H9 (cell line): ENCODE measurements around the gene CATSPERB. TPM values are rescaled to one million over a fixed set of nuclear protein-coding genes. Genes with fewer than 3 reads are reported as not detected.

ENCODE experiments used
- DNase-seq: peaks from one replicate; pipeline ENCODE4 v3.0.0-alpha.2; 2017
- H2AFZ ChIP-seq: one replicate; pipeline ENCODE4 v1.6.1; 2013; ENCODE audit warnings: mild to moderate bottlenecking, low read length, control low read depth, moderate library complexity
- H2AK5ac ChIP-seq: 2 replicates; pipeline ENCODE4 v1.6.1; 2013; ENCODE audit warnings: low read length, control low read depth, mixed read lengths; ENCODE audit not compliant: insufficient read length
- H2BK120ac ChIP-seq: one replicate; pipeline ENCODE4 v1.6.1; 2013; ENCODE audit warnings: low read depth, mild to moderate bottlenecking, low read length, control low read depth, inconsistent platforms; ENCODE audit not compliant: poor library complexity, severe bottlenecking
- H2BK12ac ChIP-seq: 2 replicates; pipeline ENCODE4 v1.6.1; 2013; ENCODE audit warnings: low read length, control low read depth, mixed read lengths, low read depth; ENCODE audit not compliant: insufficient read length
- H2BK15ac ChIP-seq: 2 replicates; pipeline ENCODE4 v1.6.1; 2013; ENCODE audit warnings: low read depth, low read length, control low read depth
- H2BK20ac ChIP-seq: one replicate; pipeline ENCODE4 v1.6.1; 2013; ENCODE audit warnings: low read depth, mild to moderate bottlenecking, low read length, control low read depth, inconsistent platforms; ENCODE audit not compliant: poor library complexity, severe bottlenecking
- H2BK5ac ChIP-seq: 2 replicates; pipeline ENCODE4 v1.6.1; 2013; ENCODE audit warnings: low read length, control low read depth, mixed read lengths; ENCODE audit not compliant: insufficient read length
- H3K14ac ChIP-seq: 2 replicates; pipeline ENCODE4 v1.6.1; 2013; ENCODE audit warnings: low read length, control low read depth; ENCODE audit not compliant: insufficient read depth
- H3K18ac ChIP-seq: 2 replicates; pipeline ENCODE4 v1.6.1; 2013; ENCODE audit warnings: low read depth, mild to moderate bottlenecking, mixed read lengths, low read length, control low read depth; ENCODE audit not compliant: insufficient read length
- H3K23ac ChIP-seq: 2 replicates; pipeline ENCODE4 v1.6.1; 2013; ENCODE audit warnings: low read length, control low read depth, mixed read lengths, low read depth; ENCODE audit not compliant: insufficient read length
- H3K23me2 ChIP-seq: 2 replicates; pipeline ENCODE4 v1.6.1; 2013; ENCODE audit warnings: low read depth, mild to moderate bottlenecking, mixed read lengths, low read length, control low read depth; ENCODE audit not compliant: insufficient read length, poor library complexity, severe bottlenecking
- H3K27ac ChIP-seq: 2 replicates; pipeline ENCODE4 v1.5.1; 2013; ENCODE audit warnings: low read length, control low read depth, mixed read lengths, low read depth; ENCODE audit not compliant: insufficient read length
- H3K27me3 ChIP-seq: 2 replicates; pipeline ENCODE4 v1.6.1; 2013; ENCODE audit warnings: low read length, control low read depth, inconsistent platforms; ENCODE audit not compliant: insufficient read depth
- H3K4ac ChIP-seq: 2 replicates; pipeline ENCODE4 v1.6.1; 2013; ENCODE audit warnings: low read depth, mild to moderate bottlenecking, control low read depth, inconsistent platforms, low read length, moderate library complexity
- H3K4me1 ChIP-seq: 2 replicates; pipeline ENCODE4 v1.6.1; 2013; ENCODE audit warnings: low read length, control low read depth, inconsistent platforms; ENCODE audit not compliant: insufficient read depth
- H3K4me2 ChIP-seq: 2 replicates; pipeline ENCODE4 v1.6.1; 2013; ENCODE audit warnings: low read length, control low read depth, mixed read lengths; ENCODE audit not compliant: insufficient read length, insufficient read depth
- H3K56ac ChIP-seq: 2 replicates; pipeline ENCODE4 v1.6.1; 2013; ENCODE audit warnings: low read depth, mild to moderate bottlenecking, mixed read lengths, low read length, control low read depth; ENCODE audit not compliant: insufficient read length
- H3K79me1 ChIP-seq: 2 replicates; pipeline ENCODE4 v1.6.1; 2013; ENCODE audit warnings: low read depth, mild to moderate bottlenecking, moderate library complexity, low read length, control low read depth, inconsistent platforms; ENCODE audit not compliant: insufficient read depth, poor library complexity, severe bottlenecking
- H3K79me2 ChIP-seq: 2 replicates; pipeline ENCODE4 v1.6.1; 2013; ENCODE audit warnings: low read length, control low read depth, inconsistent platforms; ENCODE audit not compliant: insufficient read depth
- H3K9ac ChIP-seq: 2 replicates; pipeline ENCODE4 v1.6.1; 2013; ENCODE audit warnings: low read length, control low read depth, mixed read lengths; ENCODE audit not compliant: insufficient read length; ENCODE audit errors: extremely low read depth
- H3K9me3 ChIP-seq: one replicate; pipeline ENCODE4 v1.6.1; 2013; ENCODE audit warnings: low read depth, low read length, inconsistent platforms; ENCODE audit not compliant: control insufficient read depth
- H3T11ph ChIP-seq: one replicate; pipeline ENCODE4 v1.6.1; 2013; ENCODE audit warnings: mild to moderate bottlenecking, low read length, control low read depth, inconsistent platforms
- H4K20me1 ChIP-seq: one replicate; pipeline ENCODE4 v1.6.1; 2013; ENCODE audit not compliant: control insufficient read depth, insufficient read length, insufficient read depth
- H4K5ac ChIP-seq: 2 replicates; pipeline ENCODE4 v1.6.1; 2013; ENCODE audit warnings: low read depth, mild to moderate bottlenecking, mixed read lengths, low read length, control low read depth; ENCODE audit not compliant: insufficient read length
- H4K8ac ChIP-seq: replicated peaks from 2 replicates; pipeline ENCODE4 v1.6.1; 2013; ENCODE audit warnings: low read length, control low read depth, mixed read lengths, low read depth; ENCODE audit not compliant: insufficient read length
- H4K91ac ChIP-seq: 2 replicates; pipeline ENCODE4 v1.6.1; 2013; ENCODE audit warnings: low read depth, mild to moderate bottlenecking, moderate library complexity, mixed read lengths, low read length, control low read depth; ENCODE audit not compliant: insufficient read length
- H3K27ac Mint-ChIP-seq, 3 experiments: 2 replicates in 2 of 3; 3 replicates in 1 of 3; pipeline ENCODE4 v1.8.0; 2020 to 2021; ENCODE audit warnings: mixed read lengths in 3 of 3, mild to moderate bottlenecking in 1 of 3, moderate library complexity in 1 of 3
- H3K27me3 Mint-ChIP-seq: 2 replicates; pipeline ENCODE4 v1.8.0; 2021; ENCODE audit warnings: low read depth, mild to moderate bottlenecking, moderate library complexity, mixed read lengths
- H3K36me3 Mint-ChIP-seq, 3 experiments: 2 replicates in 2 of 3; 3 replicates in 1 of 3; pipeline ENCODE4 v1.8.0; 2020 to 2021; ENCODE audit warnings: low read depth in 3 of 3, mixed read lengths in 3 of 3; ENCODE audit not compliant: insufficient read depth in 1 of 3
- H3K4me1 Mint-ChIP-seq, 2 experiments: 2 replicates each; pipeline ENCODE4 v1.8.0; 2020; ENCODE audit warnings: mixed read lengths in 2 of 2
- H3K4me3 Mint-ChIP-seq, 2 experiments: 2 replicates in 1 of 2; 3 replicates in 1 of 2; pipeline ENCODE4 v1.8.0; 2020 to 2021; ENCODE audit warnings: mild to moderate bottlenecking in 2 of 2, mixed read lengths in 2 of 2, moderate library complexity in 1 of 2
- H3K9me3 Mint-ChIP-seq, 2 experiments: 2 replicates in 1 of 2; 3 replicates in 1 of 2; pipeline ENCODE4 v1.8.0; 2020; ENCODE audit warnings: mild to moderate bottlenecking in 2 of 2, mixed read lengths in 2 of 2, moderate library complexity in 1 of 2
- WGBS: extraction: QIAGEN DNeasy Blood & Tissue Kit; methylation state at CpG from one replicate; pipeline ENCODE4 v1.1.7; 2013; ENCODE audit warnings: missing lambda C conversion rate, low lambda C conversion rate, mixed read lengths; ENCODE audit not compliant: insufficient read length; ENCODE audit errors: extremely low coverage; 5-methylcytosine and 5-hydroxymethylcytosine counted together
- total RNA-seq: library from RNA; stranded (reverse); gene quantifications from 2 replicates; pipeline ENCODE4 v1.2.1, GENCODE V29; 2021
- TF ChIP-seq, protein P1 (sequence below): fragments of 200-600 bp; sonication (generic); conservative IDR thresholded peaks from 3 replicates; pipeline ENCODE4 v1.8.0; 2021; ENCODE audit warnings: antibody characterized with exemption, mild to moderate bottlenecking

The CATSPERB gene
- total RNA-seq, 1 experiment from 2014 or later, result 0.48 TPM

DNA sequence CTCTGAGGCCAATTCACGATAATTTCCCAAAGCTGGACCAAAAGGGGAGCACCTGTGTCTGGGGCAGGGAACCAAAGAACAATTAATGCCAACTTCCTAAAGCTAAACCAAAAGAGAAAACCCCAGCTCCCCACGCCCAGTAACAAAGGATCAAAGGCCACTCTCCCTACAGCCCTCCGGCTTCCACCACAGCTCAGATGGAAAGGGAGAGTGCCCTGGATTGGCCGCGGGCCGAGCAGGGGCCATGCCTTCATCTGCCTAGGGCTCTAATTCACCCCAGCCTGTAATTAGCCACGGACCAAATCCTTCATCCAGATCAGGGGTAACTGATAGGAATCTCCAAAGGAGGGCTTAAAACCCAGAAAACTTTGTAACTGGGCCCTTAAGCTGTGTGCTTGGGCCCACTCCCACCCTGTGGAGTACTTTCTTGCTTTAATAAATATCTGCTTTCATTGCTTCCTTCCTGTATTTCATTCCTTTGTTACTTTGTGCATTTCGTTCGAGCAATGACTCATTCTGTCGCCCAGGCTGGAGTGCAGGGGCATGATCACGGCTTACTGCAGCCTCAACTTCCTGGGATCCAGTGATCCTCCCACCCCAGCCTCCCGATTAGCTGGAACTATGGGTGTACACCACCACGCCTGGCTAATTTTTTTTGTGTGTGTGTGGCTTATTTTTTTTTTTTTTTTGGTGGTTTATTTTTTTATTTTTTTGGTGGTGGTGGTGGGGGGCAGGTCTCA, 156.2 kb downstream of the CATSPERB start:
- WGBS, result no CpG with 5 or more reads among the region's 13 CpGs
- H3K27ac Mint-ChIP-seq, result no peak overlapping the region
- DNase-seq, result peak; percentile 23

More for the DNA sequence above, 156.2 kb downstream of the CATSPERB start:
- Histone ChIP-seq H3K18ac (no peak overlapping the region), H3K14ac (no peak overlapping the region), H4K8ac (no peak overlapping the region), H2AK5ac (no peak overlapping the region), H3K79me1 (no peaks in the 10 kb centered on the region), H3K23ac (no peak overlapping the region), H4K20me1 (no peaks in the 10 kb centered on the region), H2BK20ac (no peak overlapping the region), H4K91ac (no peak overlapping the region), H3K23me2 (peaks cover 5% of the 10 kb centered on the region), H3K27me3 (peaks cover 21% of the 10 kb centered on the region; the same call in 1 of the 2 replicates), H3K27ac (no peak overlapping the region), H2BK12ac (no peak overlapping the region), H3T11ph (no peak overlapping the region), H2BK15ac (no peak overlapping the region), H3K4ac (no peak overlapping the region), H2AFZ (no peak overlapping the region), H3K56ac (no peak overlapping the region), H2BK5ac (no peak overlapping the region), H3K4me2 (no peak overlapping the region), H3K9ac (no peak overlapping the region), H3K4me1 (peaks cover 7% of the 10 kb centered on the region; the same call in 1 of the 2 replicates), H2BK120ac (no peak overlapping the region), H3K9me3 (peaks cover 7% of the 10 kb centered on the region), H4K5ac (no peak overlapping the region), H3K79me2 (no peaks in the 10 kb centered on the region)
- Mint-ChIP-seq H3K4me3 (peak overlapping the region in 1 of 2 experiments; percentile 87; a peak in 3 of 5 replicates), H3K27me3 (peaks cover 92% of the 10 kb centered on the region), H3K36me3 (peaks cover 8 to 24% (median 8%) of the 10 kb centered on the region in 3 experiments), H3K4me1 (peaks cover 18 to 25% of the 10 kb centered on the region in 2 experiments), H3K9me3 (peaks cover 20 to 33% of the 10 kb centered on the region in 2 experiments)
- TF ChIP-seq, protein P1, sequence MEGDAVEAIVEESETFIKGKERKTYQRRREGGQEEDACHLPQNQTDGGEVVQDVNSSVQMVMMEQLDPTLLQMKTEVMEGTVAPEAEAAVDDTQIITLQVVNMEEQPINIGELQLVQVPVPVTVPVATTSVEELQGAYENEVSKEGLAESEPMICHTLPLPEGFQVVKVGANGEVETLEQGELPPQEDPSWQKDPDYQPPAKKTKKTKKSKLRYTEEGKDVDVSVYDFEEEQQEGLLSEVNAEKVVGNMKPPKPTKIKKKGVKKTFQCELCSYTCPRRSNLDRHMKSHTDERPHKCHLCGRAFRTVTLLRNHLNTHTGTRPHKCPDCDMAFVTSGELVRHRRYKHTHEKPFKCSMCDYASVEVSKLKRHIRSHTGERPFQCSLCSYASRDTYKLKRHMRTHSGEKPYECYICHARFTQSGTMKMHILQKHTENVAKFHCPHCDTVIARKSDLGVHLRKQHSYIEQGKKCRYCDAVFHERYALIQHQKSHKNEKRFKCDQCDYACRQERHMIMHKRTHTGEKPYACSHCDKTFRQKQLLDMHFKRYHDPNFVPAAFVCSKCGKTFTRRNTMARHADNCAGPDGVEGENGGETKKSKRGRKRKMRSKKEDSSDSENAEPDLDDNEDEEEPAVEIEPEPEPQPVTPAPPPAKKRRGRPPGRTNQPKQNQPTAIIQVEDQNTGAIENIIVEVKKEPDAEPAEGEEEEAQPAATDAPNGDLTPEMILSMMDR, result no peak
